CD14-positive monocyte (primary cell): Measurements from ENCODE around the gene PORCN. TPM values are rescaled to one million over a fixed set of nuclear protein-coding genes. Genes with fewer than 3 reads are reported as not detected.
"Not testable (repeated sequence)": the region's sequence is repeated elsewhere in the genome, so short reads cannot be mapped to it uniquely, and the experiment has no call there.

Experiments used
- DNase-seq, 3 donors: peaks; one replicate each; pipeline ENCODE4 v3.0.0-alpha.2; 2011 to 2022
- H2AFZ ChIP-seq: 2 replicates; pipeline ENCODE4 v1.6.0; 2012; ENCODE audit warnings: mild to moderate bottlenecking, low read depth, low read length, inconsistent platforms; ENCODE audit not compliant: insufficient read depth, poor library complexity, severe bottlenecking
- H3K27ac ChIP-seq, 2 donors: 1 replicate in 1 of 2; 2 replicates in 1 of 2; pipeline ENCODE4 v1.5.1; 2012 to 2013; ENCODE audit warnings: low read length in 2 of 2, control low read depth in 1 of 2, inconsistent platforms in 1 of 2, low read depth in 1 of 2, mild to moderate bottlenecking in 1 of 2
- H3K27me3 ChIP-seq, 2 donors: one replicate each; pipeline versions ENCODE4 v1.6.0 to v1.6.1; 2011 to 2013; ENCODE audit warnings: low read length in 2 of 2; ENCODE audit not compliant: control insufficient read depth in 2 of 2, insufficient read depth in 2 of 2
- H3K36me3 ChIP-seq, 2 donors: replicated peaks in 1 of 2; 1 replicate in 1 of 2; 2 replicates in 1 of 2; pipeline versions ENCODE4 v1.5.1 to v1.6.1; 2012 to 2013; ENCODE audit warnings: low read length in 2 of 2, control low read depth in 1 of 2, inconsistent platforms in 1 of 2, mild to moderate bottlenecking in 1 of 2; ENCODE audit not compliant: insufficient read depth in 2 of 2, control insufficient read depth in 1 of 2
- H3K4me1 ChIP-seq, 2 donors: 1 replicate in 1 of 2; 2 replicates in 1 of 2; pipeline versions ENCODE4 v1.5.1 to v1.6.1; 2012 to 2013; ENCODE audit warnings: low read length in 2 of 2, control low read depth in 1 of 2, inconsistent platforms in 1 of 2, mild to moderate bottlenecking in 1 of 2, moderate library complexity in 1 of 2; ENCODE audit not compliant: insufficient read depth in 2 of 2, control insufficient read depth in 1 of 2
- H3K4me2 ChIP-seq: replicated peaks from 2 replicates; pipeline ENCODE3; 2012; ENCODE audit warnings: low read length, moderate library complexity, mild to moderate bottlenecking; ENCODE audit not compliant: poor library complexity, severe bottlenecking; ENCODE audit errors: extremely low read depth
- H3K4me3 ChIP-seq, 3 experiments: fragments of 200-600 bp in 1 of 3; sonication (generic) in 1 of 3; replicated peaks in 1 of 3; 1 replicate in 2 of 3; 2 replicates in 1 of 3; pipeline ENCODE4 v1.5.1; 2011 to 2013; ENCODE audit warnings: low read length in 3 of 3, mild to moderate bottlenecking in 3 of 3, control low read depth in 2 of 3, low read depth in 2 of 3, inconsistent platforms in 1 of 3, moderate library complexity in 1 of 3
- H3K79me2 ChIP-seq: 2 replicates; pipeline ENCODE4 v1.6.0; 2012; ENCODE audit warnings: mild to moderate bottlenecking, control low read depth, inconsistent platforms, low read length, moderate library complexity; ENCODE audit not compliant: insufficient read depth
- H3K9ac ChIP-seq: 2 replicates; pipeline ENCODE4 v1.6.0; 2017; ENCODE audit warnings: low read length, mild to moderate bottlenecking; ENCODE audit not compliant: insufficient read depth, poor library complexity, severe bottlenecking
- H3K9me3 ChIP-seq, 2 donors: replicated peaks in 1 of 2; 1 replicate in 1 of 2; 2 replicates in 1 of 2; pipeline versions ENCODE4 v1.5.1 to v1.6.1; 2012 to 2013; ENCODE audit warnings: low read length in 2 of 2, control low read depth in 1 of 2; ENCODE audit not compliant: control insufficient read depth in 1 of 2, insufficient read depth in 1 of 2
- H4K20me1 ChIP-seq: 2 replicates; pipeline ENCODE4 v1.6.0; 2012; ENCODE audit warnings: mild to moderate bottlenecking, low read length, control low read depth, moderate library complexity; ENCODE audit not compliant: insufficient read depth
- H3K27ac Mint-ChIP-seq, 7 donors: one replicate each; pipeline ENCODE4 v1.8.0; 2020; ENCODE audit warnings: mild to moderate bottlenecking in 7 of 7, mixed read lengths in 7 of 7, moderate library complexity in 6 of 7, inconsistent platforms in 2 of 7
- H3K27me3 Mint-ChIP-seq, 3 donors: one replicate each; pipeline ENCODE4 v1.8.0; 2021 to 2022; ENCODE audit warnings: low read depth in 3 of 3, mild to moderate bottlenecking in 3 of 3, mixed read lengths in 3 of 3, moderate library complexity in 3 of 3, inconsistent platforms in 1 of 3
- H3K36me3 Mint-ChIP-seq, 2 donors: one replicate each; pipeline ENCODE4 v1.8.0; 2020; ENCODE audit warnings: mixed read lengths in 2 of 2, inconsistent platforms in 1 of 2, mild to moderate bottlenecking in 1 of 2
- H3K4me1 Mint-ChIP-seq: one replicate; pipeline ENCODE4 v1.8.0; 2020; ENCODE audit warnings: mild to moderate bottlenecking, mixed read lengths
- H3K4me3 Mint-ChIP-seq, 2 donors: one replicate each; pipeline ENCODE4 v1.8.0; 2020; ENCODE audit warnings: mild to moderate bottlenecking in 2 of 2, mixed read lengths in 2 of 2, moderate library complexity in 1 of 2
- H3K9me3 Mint-ChIP-seq, 7 donors: one replicate each; pipeline ENCODE4 v1.8.0; 2020 to 2022; ENCODE audit warnings: mixed read lengths in 7 of 7, mild to moderate bottlenecking in 6 of 7, moderate library complexity in 6 of 7, inconsistent platforms in 2 of 7
- CTCF ChIP-seq: fragments of 200-600 bp; IDR thresholded peaks from one replicate; pipeline ENCODE4 v1.8.0; 2022; ENCODE audit warnings: antibody characterized with exemption, mild to moderate bottlenecking
- WGBS: methylation state at CpG from one replicate; pipeline ENCODE4 v1.1.5; 2013; ENCODE audit warnings: missing lambda C conversion rate; ENCODE audit not compliant: insufficient coverage; 5-methylcytosine and 5-hydroxymethylcytosine counted together
- intact Hi-C, 2 donors: fragments of 100-400 bp; cut with micrococcal nuclease; formaldehyde crosslinking; loops; one replicate each; pipeline versions ENCODE4 v1.15.0 to v1.15.1; 2023
- polyA plus RNA-seq, 3 donors: library from polyadenylated mRNA; depleted of rRNA in 1 of 3; unstranded in 2 of 3; stranded (reverse) in 1 of 3; fragments of 300-500 nt in 2 of 3; fragments of >200 nt in 1 of 3; fragmentation: Illumina TruSeq in 2 of 3; gene quantifications; 1 replicate in 2 of 3; 2 replicates in 1 of 3; pipeline ENCODE4 v1.2.3, GENCODE V29; 2012 to 2021

PORCN gene
- polyA plus RNA-seq, 3 donors, result 7.5 to 10.5 (median 7.8) TPM

GRCh38 chrX:48523682-48524081 is 14.9 kb downstream of the PORCN start:
- TF ChIP-seq CTCF, result no peak
- no peak overlapping the region for H3K4me3 ChIP-seq
- H3K27ac ChIP-seq, result no peak overlapping the region
- H4K20me1 ChIP-seq, result no peaks in the 10 kb centered on the region
- H3K9me3 ChIP-seq, result no peaks in the 10 kb centered on the region
- peaks cover 15 to 19% of the 10 kb centered on the region in 2 donors for H3K36me3 ChIP-seq
- WGBS, result no CpG with 5 or more reads among the region's 12 CpGs
- DNase-seq, result no peak
- H3K79me2 ChIP-seq, result peaks cover 15% of the 10 kb centered on the region
- H3K36me3 Mint-ChIP-seq, result peaks cover 14 to 27% of the 10 kb centered on the region in 2 donors
- H3K27me3 ChIP-seq, result no peaks in the 10 kb centered on the region
- H3K4me1 Mint-ChIP-seq, result peaks cover 20% of the 10 kb centered on the region
- peaks cover 0 to 13% (median 2%) of the 10 kb centered on the region in 7 donors for H3K9me3 Mint-ChIP-seq
- intact Hi-C loops, result no loop called here
- peaks cover 0 to 2% (median 1%) of the 10 kb centered on the region in 3 donors for H3K27me3 Mint-ChIP-seq
- H3K9ac ChIP-seq, result no peak overlapping the region
- peaks cover 13 to 22% of the 10 kb centered on the region in 2 donors for H3K4me1 ChIP-seq
- no peak overlapping the region for H3K4me2 ChIP-seq
- peak overlapping the region in 2 of 7 donors; percentile 60 to 76 for H3K27ac Mint-ChIP-seq
- H2AFZ ChIP-seq, result no peak overlapping the region
- no peak overlapping the region for H3K4me3 Mint-ChIP-seq

- H4K20me1 ChIP-seq, DNase-seq, H3K4me3 ChIP-seq, intact Hi-C loops, H3K27ac Mint-ChIP-seq, H3K4me3 Mint-ChIP-seq, H3K27me3 ChIP-seq, H3K4me2 ChIP-seq, H3K27me3 Mint-ChIP-seq, H2AFZ ChIP-seq, H3K9me3 ChIP-seq, H3K27ac ChIP-seq, H3K9ac ChIP-seq: not testable (repeated sequence)
- Mint-ChIP-seq H3K36me3 (peaks cover 16 to 29% of the 10 kb centered on the region in 2 donors), H3K9me3 (peaks cover 0 to 15% (median 1%) of the 10 kb centered on the region in 7 donors), H3K4me1 (peaks cover 16% of the 10 kb centered on the region)
- Histone ChIP-seq H3K36me3 (peaks cover 15 to 21% of the 10 kb centered on the region in 2 donors), H3K4me1 (peaks cover 13 to 22% of the 10 kb centered on the region in 2 donors), H3K79me2 (peaks cover 15% of the 10 kb centered on the region)
- no CpG with 5 or more reads among the region's 8 CpGs for WGBS
Observed at GRCh38 chrX:48525853-48526252, 17.1 kb downstream of the PORCN start.
